SK-N-MC (cell line): ENCODE data around the gene AKR7A2.

Source experiments
- EZH2 ChIP-seq: fragments of 200-600 bp; sonication (generic); IDR thresholded peaks from one replicate; pipeline ENCODE4 v1.6.1; 2017; ENCODE audit warnings: antibody characterized with exemption
- POLR2AphosphoS5 ChIP-seq: IDR thresholded peaks from 2 replicates; pipeline ENCODE4 v1.6.1; 2012; ENCODE audit warnings: mild to moderate bottlenecking, low read depth, low read length, borderline replicate concordance

- no peak for TF ChIP-seq POLR2AphosphoS5
- no peak for TF ChIP-seq EZH2
These were observed 10.5 kb upstream of the AKR7A2 start for GRCh38 chr1:19322481-19322880.
